Stomach smooth muscle (tissue), 2 donors: ENCODE data around the gene PIGU.
"Not testable (repeated sequence)": the region's sequence is repeated elsewhere in the genome, so short reads cannot be mapped to it uniquely, and the experiment has no call there.

ENCODE experiments used
- H3K27ac ChIP-seq: one replicate; pipeline ENCODE4 v1.7.0; 2013; ENCODE audit warnings: mild to moderate bottlenecking, low read length, inconsistent platforms
- H3K27me3 ChIP-seq, 2 donors: one replicate each; pipeline ENCODE4 v1.7.0; 2013; ENCODE audit warnings: low read length in 2 of 2; ENCODE audit not compliant: insufficient read depth in 2 of 2, control insufficient read depth in 1 of 2
- H3K36me3 ChIP-seq, 2 donors: one replicate each; pipeline ENCODE4 v1.7.0; 2013; ENCODE audit warnings: low read length in 2 of 2; ENCODE audit not compliant: control insufficient read depth in 2 of 2, insufficient read depth in 2 of 2
- H3K4me1 ChIP-seq: one replicate; pipeline ENCODE4 v1.7.0; 2013; ENCODE audit warnings: low read length; ENCODE audit not compliant: control insufficient read depth, insufficient read depth
- H3K4me3 ChIP-seq, 2 donors: one replicate each; pipeline ENCODE4 v1.7.0; 2013; ENCODE audit warnings: low read length in 2 of 2
- H3K9ac ChIP-seq, 2 donors: one replicate each; pipeline ENCODE4 v1.7.0; 2013; ENCODE audit warnings: low read length in 2 of 2, mild to moderate bottlenecking in 1 of 2
- H3K9me3 ChIP-seq, 2 donors: one replicate each; pipeline ENCODE4 v1.7.0; 2013; ENCODE audit warnings: low read length in 2 of 2; ENCODE audit not compliant: control insufficient read depth in 2 of 2
- donor health status: healthy.
- donor health status: Pancreatic carcinoma.

Gene PIGU

DNA sequence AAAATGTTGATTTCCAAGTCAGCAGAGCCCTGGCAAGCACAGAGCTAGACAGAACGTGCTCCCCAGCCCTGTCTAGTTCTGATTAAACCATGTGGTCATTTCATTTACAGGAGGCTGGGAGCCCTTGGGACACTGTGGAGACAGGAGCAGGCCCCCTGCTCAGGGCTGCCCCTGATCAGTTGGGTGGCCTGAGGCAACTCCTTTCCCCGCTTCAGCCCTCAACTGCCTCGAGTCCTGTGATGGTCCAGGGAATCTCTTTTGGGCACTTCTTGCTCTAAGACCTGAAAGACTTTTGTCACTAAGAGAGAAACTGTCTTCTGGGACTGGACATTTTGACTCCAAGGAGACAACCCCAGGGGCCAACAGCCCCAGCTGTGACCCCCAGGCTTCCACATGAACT, 147.2 kb downstream of the PIGU start:
- peaks cover 39 to 63% of the 10 kb centered on the region in 2 donors for H3K36me3 ChIP-seq
- no peak overlapping the region for H3K4me3 ChIP-seq
- no peaks in the 10 kb centered on the region for H3K9me3 ChIP-seq
- H3K4me1 ChIP-seq, result peaks cover 37% of the 10 kb centered on the region
- no peaks in the 10 kb centered on the region for H3K27me3 ChIP-seq
- no peak overlapping the region for H3K27ac ChIP-seq
- H3K9ac ChIP-seq, result no peak overlapping the region

DNA sequence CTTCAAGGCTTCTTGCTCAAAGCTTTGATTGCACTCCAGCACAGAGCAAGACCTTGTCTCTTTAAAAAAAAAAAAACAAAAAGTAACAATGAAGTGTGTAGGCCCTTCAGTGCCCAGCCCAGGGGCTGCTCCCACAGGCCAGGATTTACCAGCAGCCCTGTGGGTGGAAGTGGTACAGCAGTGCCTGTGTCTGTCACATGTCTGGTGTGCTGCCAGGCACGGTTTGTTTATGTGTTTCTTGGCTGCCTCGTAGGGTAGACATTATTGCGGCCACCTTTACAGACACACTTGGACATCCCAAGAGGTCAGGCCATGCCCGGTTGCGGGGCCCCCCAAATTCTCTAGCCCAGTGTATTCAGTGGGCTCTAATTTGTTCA, 148.0 kb downstream of the PIGU start:
- Histone ChIP-seq H3K27me3 (no peaks in the 10 kb centered on the region), H3K27ac (no peak overlapping the region), H3K36me3 (peaks cover 32 to 56% of the 10 kb centered on the region in 2 donors)

DNA sequence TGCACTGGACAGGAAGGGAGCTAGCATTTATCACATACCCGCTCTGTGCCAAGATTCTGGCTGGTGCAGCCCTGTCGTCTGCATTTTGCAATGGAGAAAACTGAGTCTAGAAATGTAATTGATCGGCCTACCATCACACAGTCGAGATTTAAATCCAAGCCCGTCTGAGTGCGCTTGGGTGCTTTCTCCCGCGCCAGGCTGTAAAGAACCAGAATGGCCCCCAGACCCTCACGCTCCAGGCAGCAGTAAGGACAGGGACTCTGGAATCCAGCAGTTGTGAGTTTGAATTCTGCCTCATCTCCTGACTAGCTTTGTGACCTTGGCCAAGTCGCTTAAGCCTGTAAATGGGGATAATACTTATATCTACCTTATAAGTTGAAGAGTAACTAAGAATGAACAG, 149.9 kb downstream of the PIGU start:
- no peak overlapping the region for H3K9ac ChIP-seq
- H3K4me1 ChIP-seq, result peaks cover 47% of the 10 kb centered on the region
- H3K9me3 ChIP-seq, result no peaks in the 10 kb centered on the region
- no peak overlapping the region for H3K27ac ChIP-seq
- no peaks in the 10 kb centered on the region for H3K27me3 ChIP-seq
- H3K36me3 ChIP-seq, result peaks cover 32 to 44% of the 10 kb centered on the region in 2 donors
- H3K4me3 ChIP-seq, result no peak overlapping the region

More for the DNA sequence above, 148.0 kb downstream of the PIGU start:
- no peak overlapping the region for H3K4me3 ChIP-seq
- no peaks in the 10 kb centered on the region for H3K9me3 ChIP-seq
- H3K4me1 ChIP-seq, result peaks cover 37% of the 10 kb centered on the region
- no peak overlapping the region for H3K9ac ChIP-seq

DNA sequence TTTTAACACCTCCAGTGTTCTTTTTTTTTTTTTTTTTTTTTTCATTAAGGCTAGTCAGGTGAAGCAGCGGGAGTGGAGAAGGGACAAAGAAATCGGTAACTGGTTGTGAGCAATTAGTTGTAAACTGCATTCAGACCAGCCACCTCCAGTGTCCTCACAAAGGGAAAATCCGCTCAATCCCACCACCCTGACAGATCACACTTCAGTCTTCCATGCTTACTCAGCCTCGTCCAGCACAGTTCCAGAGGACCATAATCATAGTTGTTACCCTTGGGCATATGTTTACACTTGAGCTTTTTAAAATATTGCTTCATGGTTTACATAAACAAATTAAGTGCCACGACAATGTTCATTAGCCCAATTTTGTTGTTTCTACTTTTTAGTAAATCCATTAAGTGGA, 150.4 kb downstream of the PIGU start:
- Histone ChIP-seq H3K36me3 (peaks cover 32 to 39% of the 10 kb centered on the region in 2 donors), H3K27me3 (no peaks in the 10 kb centered on the region), H3K9me3 (no peaks in the 10 kb centered on the region), H3K4me3 (peak overlapping the region in 1 of 2 donors; percentile 16), H3K27ac (peak overlapping the region; percentile 66), H3K4me1 (peaks cover 47% of the 10 kb centered on the region), H3K9ac (peak overlapping the region in 1 of 2 donors; percentile 3)

DNA sequence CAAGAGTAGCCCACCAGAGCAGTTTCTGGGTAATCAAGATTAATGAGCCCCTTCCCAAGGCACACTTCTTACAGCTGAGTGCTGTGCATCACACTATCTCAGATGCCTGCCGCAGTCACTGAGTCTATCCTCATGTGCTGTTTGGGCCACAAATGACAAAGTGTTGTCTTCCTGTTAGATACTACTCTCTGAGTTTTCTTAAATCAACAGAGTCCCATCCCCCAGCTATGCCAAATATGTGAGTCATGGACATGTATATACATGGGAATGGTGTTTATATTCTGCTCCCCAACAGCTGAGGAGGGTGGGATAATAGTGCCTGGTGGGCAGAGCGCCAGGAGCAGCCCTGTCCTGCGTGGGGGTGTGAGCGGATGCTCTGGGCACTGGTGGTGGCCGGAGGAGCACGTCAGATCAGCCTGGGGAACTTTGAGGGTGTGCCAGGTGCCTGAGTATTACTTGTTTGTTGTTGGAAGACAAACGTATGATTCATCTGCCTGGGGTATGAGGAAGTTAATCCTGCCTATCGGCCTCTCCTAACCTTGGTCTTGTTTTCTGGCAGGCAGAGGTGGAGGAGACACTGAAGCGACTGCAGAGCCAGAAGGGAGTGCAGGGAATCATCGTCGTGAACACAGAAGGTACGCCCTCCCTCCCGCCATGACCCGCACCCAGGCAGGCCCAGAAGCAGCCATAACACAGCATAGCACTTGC, 151.0 kb downstream of the PIGU start:
- Histone ChIP-seq H3K36me3 (peaks cover 30 to 38% of the 10 kb centered on the region in 2 donors), H3K9me3 (no peaks in the 10 kb centered on the region), H3K4me1 (peaks cover 45% of the 10 kb centered on the region), H3K9ac (peak overlapping the region; percentile 3 to 29), H3K4me3 (peak overlapping the region; percentile 16 to 57), H3K27me3 (no peaks in the 10 kb centered on the region), H3K27ac (peak overlapping the region; percentile 66)

DNA sequence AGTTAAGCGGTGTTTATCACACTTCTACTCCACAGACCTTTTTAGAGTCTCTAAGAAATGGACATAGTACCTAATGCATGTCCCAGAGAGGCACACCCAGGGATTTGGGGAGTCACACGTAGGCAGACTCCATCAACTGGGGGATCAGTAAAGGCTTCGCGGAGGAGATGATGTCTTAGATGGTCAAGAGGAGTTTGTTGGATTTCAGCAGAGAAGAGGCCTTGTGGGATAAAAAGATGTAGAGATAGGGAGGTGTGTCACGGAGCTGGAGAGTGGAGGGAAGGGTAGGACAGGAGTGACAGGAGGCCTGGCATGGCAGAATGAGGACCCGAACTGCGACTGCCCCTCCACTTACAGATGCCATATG, 151.6 kb downstream of the PIGU start:
- H3K4me1 ChIP-seq, result peaks cover 44% of the 10 kb centered on the region
- H3K4me3 ChIP-seq, result no peak overlapping the region
- H3K9ac ChIP-seq, result no peak overlapping the region
- peaks cover 25 to 34% of the 10 kb centered on the region in 2 donors for H3K36me3 ChIP-seq
- H3K9me3 ChIP-seq, result no peaks in the 10 kb centered on the region
- peak overlapping the region; percentile 66 for H3K27ac ChIP-seq
- H3K27me3 ChIP-seq, result no peaks in the 10 kb centered on the region

DNA sequence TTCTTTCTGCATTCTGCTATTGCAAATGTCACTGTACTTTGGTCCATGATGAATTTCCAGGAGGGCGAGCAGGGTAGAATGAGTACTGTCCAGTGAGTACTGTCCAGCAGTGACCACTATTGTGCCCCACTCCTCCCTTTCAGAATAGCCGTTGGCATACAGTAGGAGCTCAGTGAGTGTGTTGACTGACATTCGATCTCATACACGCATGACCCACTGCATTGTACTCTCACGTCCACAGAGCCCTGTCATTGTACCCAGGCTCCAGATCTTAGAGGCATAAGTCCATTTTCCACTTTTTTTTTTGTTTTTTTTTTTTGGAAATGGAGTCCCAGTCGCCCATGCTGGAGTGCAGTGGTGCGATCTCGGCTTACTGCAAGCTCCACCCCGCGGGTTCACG, 152.5 kb downstream of the PIGU start:
- no peak overlapping the region for H3K4me3 ChIP-seq
- H3K9me3 ChIP-seq, result no peaks in the 10 kb centered on the region
- H3K27ac ChIP-seq, result no peak overlapping the region
- no peaks in the 10 kb centered on the region for H3K27me3 ChIP-seq
- peaks cover 44% of the 10 kb centered on the region for H3K4me1 ChIP-seq
- no peak overlapping the region for H3K9ac ChIP-seq
- peaks cover 17 to 26% of the 10 kb centered on the region in 2 donors for H3K36me3 ChIP-seq

DNA sequence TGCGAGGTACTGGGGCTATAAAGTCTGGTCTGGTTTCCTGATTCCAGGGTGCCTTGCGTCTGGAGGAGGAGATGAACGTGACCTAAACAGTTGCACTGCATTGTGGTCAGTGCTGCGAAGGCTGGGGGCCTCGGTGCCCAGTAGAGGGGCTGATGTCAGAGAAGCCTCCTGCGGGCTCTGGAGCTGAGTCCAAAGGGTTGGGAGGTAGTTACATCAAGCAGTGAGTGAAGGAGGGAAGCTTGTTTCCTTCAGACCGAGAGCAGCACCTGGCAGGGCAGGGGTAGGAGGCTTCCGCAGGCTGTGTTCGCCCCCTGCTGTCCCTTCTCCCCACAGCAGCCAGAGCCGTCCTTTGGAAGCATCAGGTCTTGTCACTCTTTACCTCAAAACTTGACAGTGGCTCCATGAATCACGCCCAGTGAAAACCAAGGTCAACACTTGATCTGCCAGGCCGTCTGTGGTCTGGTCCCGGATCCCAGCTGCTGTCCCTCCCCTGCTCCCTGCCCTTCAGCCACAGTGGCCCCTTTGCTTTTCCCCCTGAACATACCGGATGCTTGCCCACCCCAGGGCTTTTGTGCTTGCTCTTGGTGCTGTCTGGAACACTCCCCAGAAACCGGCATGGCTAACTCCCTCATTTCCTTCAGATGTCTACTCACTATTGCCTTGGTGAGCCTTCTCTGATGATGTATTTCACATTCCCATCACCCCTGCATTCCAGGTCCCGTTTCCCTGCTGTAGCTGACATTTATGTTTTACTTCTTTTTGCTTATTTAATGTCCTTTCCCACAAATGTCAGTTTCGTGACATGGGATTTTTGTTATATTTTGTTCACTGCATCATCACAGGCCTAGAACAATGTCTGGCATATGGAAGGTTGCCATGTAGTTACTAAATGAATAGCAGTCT, 153.7 kb downstream of the PIGU start:
- Histone ChIP-seq H3K9ac (peak overlapping the region; percentile 15 to 36), H3K27me3 (no peaks in the 10 kb centered on the region), H3K36me3 (peaks cover 13 to 17% of the 10 kb centered on the region in 2 donors), H3K9me3 (no peaks in the 10 kb centered on the region), H3K27ac (peak overlapping the region; percentile 49), H3K4me3 (peak overlapping the region in 1 of 2 donors; percentile 22), H3K4me1 (peaks cover 33% of the 10 kb centered on the region)

DNA sequence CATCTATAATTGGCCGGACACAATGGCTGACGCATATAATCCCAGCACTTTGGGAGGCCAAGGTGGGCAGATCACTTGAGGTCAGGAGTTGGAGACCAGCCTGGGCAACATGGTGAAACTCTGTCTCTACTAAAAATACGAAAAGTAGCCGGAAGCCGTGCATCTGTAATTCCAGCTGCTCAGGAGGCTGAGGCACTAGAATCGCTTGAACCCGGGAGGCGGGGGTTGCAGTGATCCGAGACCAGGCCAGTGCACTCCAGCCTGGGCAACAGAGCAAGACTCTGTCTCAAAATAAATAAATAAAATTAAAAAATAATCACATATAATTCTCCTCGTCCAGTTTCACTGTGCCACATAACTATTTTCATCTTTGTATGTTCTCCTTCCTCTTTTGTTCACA, 157.1 kb downstream of the PIGU start:
- not testable (repeated sequence) for H3K27me3 ChIP-seq, H3K27ac ChIP-seq, H3K9ac ChIP-seq, H3K36me3 ChIP-seq, H3K4me3 ChIP-seq, H3K9me3 ChIP-seq
- peaks cover 15% of the 10 kb centered on the region for H3K4me1 ChIP-seq

DNA sequence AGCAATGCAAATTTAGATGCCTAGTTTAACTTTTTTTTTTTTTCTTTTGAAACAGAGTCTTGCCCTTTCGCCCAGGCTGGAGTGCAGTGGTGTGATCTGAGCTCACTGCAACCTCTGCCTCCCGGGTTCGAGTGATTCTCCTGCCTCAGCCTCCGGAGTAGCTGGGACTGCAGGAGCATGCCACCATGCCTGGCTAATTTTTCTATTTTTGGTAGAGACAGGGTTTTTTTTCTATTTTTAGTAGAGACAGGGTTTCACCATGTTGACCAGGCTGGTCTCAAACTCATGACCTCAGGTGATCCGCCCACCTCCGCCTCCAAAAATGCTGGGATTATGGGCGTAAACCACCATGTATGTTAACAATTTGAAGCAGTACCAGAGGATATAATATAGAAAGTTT, 158.0 kb downstream of the PIGU start:
- not testable (repeated sequence) for H3K27me3 ChIP-seq, H3K36me3 ChIP-seq, H3K27ac ChIP-seq, H3K4me3 ChIP-seq, H3K9me3 ChIP-seq, H3K9ac ChIP-seq
- H3K4me1 ChIP-seq, result peaks cover 17% of the 10 kb centered on the region

DNA sequence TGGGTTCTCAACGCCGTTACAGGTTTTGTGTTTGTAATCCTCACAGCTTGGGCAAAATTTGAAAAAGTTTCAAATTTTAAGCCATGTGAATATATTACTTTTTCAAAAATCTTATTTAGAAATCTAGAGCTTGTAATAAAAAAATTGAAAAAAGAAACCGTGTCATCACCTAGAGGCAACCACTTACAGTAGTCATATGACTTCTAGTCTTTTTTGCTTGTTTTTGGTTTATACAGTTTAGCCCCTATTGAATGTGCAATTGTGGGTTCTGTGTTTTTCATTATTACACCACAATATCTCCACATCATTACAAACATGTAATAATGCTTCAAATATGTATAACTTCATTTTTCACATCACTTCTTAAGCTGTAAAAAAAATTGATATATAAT, 159.8 kb downstream of the PIGU start:
- Histone ChIP-seq H3K9me3 (no peaks in the 10 kb centered on the region), H3K9ac (peak overlapping the region; percentile 88 to 89), H3K27ac (peak overlapping the region; percentile 90), H3K4me1 (peaks cover 5% of the 10 kb centered on the region), H3K4me3 (peak overlapping the region; percentile 91 to 95), H3K27me3 (no peaks in the 10 kb centered on the region), H3K36me3 (peaks cover 0 to 2% of the 10 kb centered on the region in 2 donors)
